ENCODE data around the gene ARFGAP1.

DNA sequence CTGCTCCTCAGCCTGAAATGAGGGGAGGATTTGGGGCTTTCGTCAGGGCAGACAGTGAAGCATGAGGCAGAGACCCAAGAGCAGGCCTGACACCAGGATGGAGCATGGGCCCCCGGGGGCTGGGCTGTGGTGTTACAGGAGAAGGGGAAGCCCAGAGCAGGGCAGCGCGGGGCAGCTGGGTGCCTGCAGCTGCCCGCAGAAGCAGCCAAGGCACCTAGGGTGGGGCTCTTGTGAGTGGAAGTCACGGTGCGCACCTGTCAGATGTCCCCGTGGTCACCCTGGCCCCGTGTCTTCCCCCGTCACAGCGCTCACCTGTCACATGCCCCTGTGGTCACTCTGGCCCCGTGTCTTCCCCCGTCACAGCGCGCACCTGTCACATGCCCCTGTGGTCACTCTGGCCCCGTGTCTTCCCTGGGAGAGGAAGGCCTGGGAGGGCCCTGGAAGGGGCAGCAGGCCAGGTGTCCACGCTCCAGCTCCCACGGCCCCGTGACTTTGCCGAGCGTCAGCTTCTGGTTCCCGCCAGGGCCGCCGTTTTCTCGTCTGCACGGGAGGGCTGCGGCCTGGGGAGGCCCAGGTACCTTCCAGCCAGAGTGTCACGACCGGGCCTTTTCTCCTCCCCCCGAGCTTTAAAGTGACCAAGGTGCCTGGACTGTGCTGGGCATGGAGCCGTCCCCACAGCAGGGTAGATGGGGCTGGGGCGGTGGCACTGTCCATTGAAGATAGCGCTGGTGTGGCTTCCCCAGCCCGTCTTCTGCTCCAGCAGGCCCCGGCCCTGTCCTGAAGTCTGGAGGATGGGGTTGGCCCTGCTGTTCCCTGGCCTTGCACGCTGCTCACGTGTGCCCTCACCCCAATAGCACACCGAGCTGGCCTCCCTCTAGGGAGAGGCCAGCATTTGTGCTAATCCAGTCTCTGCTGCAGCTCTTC lies 9.4 kb downstream of the ARFGAP1 start:
- TF ChIP-seq ZFP3 (CRISPR knock-in tag; IDR thresholded peaks at IDR 0.05) (no peak), PATZ1 (CRISPR knock-in tag; IDR thresholded peaks at IDR 0.05; ENCODE audit: borderline replicate concordance) (no peak), ZNF8 (CRISPR knock-in tag; IDR thresholded peaks at IDR 0.05) (no peak), ZNF70 (CRISPR knock-in tag; IDR thresholded peaks at IDR 0.05) (no peak), ZC3H10 (CRISPR knock-in tag; IDR thresholded peaks at IDR 0.05) (no peak), ARNTL (CRISPR knock-in tag; IDR thresholded peaks at IDR 0.05; ENCODE audit: borderline replicate concordance, low read depth) (no peak), CSDC2 (CRISPR knock-in tag; IDR thresholded peaks at IDR 0.05) (no peak)
- TF ChIP-seq, protein P1, sequence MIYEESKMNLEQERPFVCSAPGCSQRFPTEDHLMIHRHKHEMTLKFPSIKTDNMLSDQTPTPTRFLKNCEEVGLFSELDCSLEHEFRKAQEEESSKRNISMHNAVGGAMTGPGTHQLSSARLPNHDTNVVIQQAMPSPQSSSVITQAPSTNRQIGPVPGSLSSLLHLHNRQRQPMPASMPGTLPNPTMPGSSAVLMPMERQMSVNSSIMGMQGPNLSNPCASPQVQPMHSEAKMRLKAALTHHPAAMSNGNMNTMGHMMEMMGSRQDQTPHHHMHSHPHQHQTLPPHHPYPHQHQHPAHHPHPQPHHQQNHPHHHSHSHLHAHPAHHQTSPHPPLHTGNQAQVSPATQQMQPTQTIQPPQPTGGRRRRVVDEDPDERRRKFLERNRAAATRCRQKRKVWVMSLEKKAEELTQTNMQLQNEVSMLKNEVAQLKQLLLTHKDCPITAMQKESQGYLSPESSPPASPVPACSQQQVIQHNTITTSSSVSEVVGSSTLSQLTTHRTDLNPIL (CRISPR knock-in tag; IDR thresholded peaks at IDR 0.05; ENCODE audit: low read depth): no peak
